Osteoblast (primary cell): ENCODE data around the gene SND1. TPM values are rescaled to one million over a fixed set of nuclear protein-coding genes. Genes with fewer than 3 reads are reported as not detected.

ENCODE experiments used
- DNase-seq: peaks from one replicate; pipeline ENCODE4 v3.0.0; 2011; ENCODE audit warnings: low spot score, mixed read lengths; ENCODE audit not compliant: insufficient read length; ENCODE audit errors: missing footprints
- H2AFZ ChIP-seq: 2 replicates; pipeline ENCODE4 v1.6.0; 2011; ENCODE audit warnings: mild to moderate bottlenecking, low read length
- H3K27ac ChIP-seq: 2 replicates; pipeline ENCODE4 v1.5.1; 2011; ENCODE audit warnings: mild to moderate bottlenecking, low read depth, low read length, moderate library complexity
- H3K27me3 ChIP-seq: 2 replicates; pipeline ENCODE4 v1.6.0; 2012; ENCODE audit warnings: mild to moderate bottlenecking, control low read depth, inconsistent platforms, low read length, moderate library complexity; ENCODE audit not compliant: insufficient read depth
- H3K36me3 ChIP-seq: 2 replicates; pipeline ENCODE4 v1.5.1; 2011; ENCODE audit warnings: mild to moderate bottlenecking, low read length, control low read depth, moderate library complexity; ENCODE audit not compliant: insufficient read depth
- H3K4me1 ChIP-seq: 2 replicates; pipeline ENCODE4 v1.5.1; 2011; ENCODE audit warnings: mild to moderate bottlenecking, low read length, control low read depth, moderate library complexity; ENCODE audit not compliant: insufficient read depth
- H3K4me2 ChIP-seq: 2 replicates; pipeline ENCODE4 v1.6.0; 2011; ENCODE audit warnings: mild to moderate bottlenecking, low read length; ENCODE audit not compliant: insufficient read depth
- H3K4me3 ChIP-seq: fragments of 200-600 bp; sonication (generic); 3 replicates; pipeline ENCODE4 v1.5.1; 2012; ENCODE audit warnings: mild to moderate bottlenecking, low read length, inconsistent platforms; ENCODE audit not compliant: insufficient read depth
- H3K79me2 ChIP-seq: 2 replicates; pipeline ENCODE4 v1.6.0; 2012; ENCODE audit warnings: mild to moderate bottlenecking, low read length, control low read depth, inconsistent platforms; ENCODE audit not compliant: insufficient read depth
- H3K9me3 ChIP-seq: 2 replicates; pipeline ENCODE4 v1.5.1; 2011; ENCODE audit warnings: low read depth, low read length, control low read depth
- H4K20me1 ChIP-seq: 2 replicates; pipeline ENCODE4 v1.6.0; 2012; ENCODE audit warnings: mild to moderate bottlenecking, low read length, control low read depth; ENCODE audit not compliant: insufficient read depth
- CTCF ChIP-seq: IDR thresholded peaks from 2 replicates; pipeline ENCODE4 v1.5.1; 2011; ENCODE audit warnings: mild to moderate bottlenecking, low read depth, low read length, moderate library complexity; ENCODE audit errors: extremely low read depth
- total RNA-seq: library from RNA; depleted of rRNA; stranded (reverse); fragments of >200 nt; gene quantifications from 2 replicates; pipeline ENCODE4 v1.2.3, GENCODE V29; 2012

Gene SND1
- total RNA-seq, 1 donor = 257 TPM

GRCh38 chr7:128110641-128111364 lies 458.8 kb downstream of the SND1 start:
- Histone ChIP-seq H3K36me3 (no peaks in the 10 kb centered on the region), H3K4me1 (peaks cover 7% of the 10 kb centered on the region)

GRCh38 chr7:128112018-128112780 lies 460.2 kb downstream of the SND1 start:
- DNase-seq = peak; percentile 31
- Histone ChIP-seq H2AFZ (no peak overlapping the region), H4K20me1 (no peaks in the 10 kb centered on the region), H3K27ac (no peak overlapping the region), H3K27me3 (peaks cover 7% of the 10 kb centered on the region), H3K9me3 (no peaks in the 10 kb centered on the region), H3K4me1 (peaks cover 7% of the 10 kb centered on the region), H3K4me3 (no peak overlapping the region), H3K4me2 (no peak overlapping the region), H3K36me3 (no peaks in the 10 kb centered on the region), H3K79me2 (no peaks in the 10 kb centered on the region)
- no peak for TF ChIP-seq CTCF

More at GRCh38 chr7:128110641-128111364, 458.8 kb downstream of the SND1 start:
- Histone ChIP-seq H3K27ac (no peak overlapping the region), H3K4me2 (no peak overlapping the region), H3K79me2 (no peaks in the 10 kb centered on the region), H3K9me3 (no peaks in the 10 kb centered on the region), H4K20me1 (no peaks in the 10 kb centered on the region), H3K27me3 (peaks cover 10% of the 10 kb centered on the region), H3K4me3 (no peak overlapping the region), H2AFZ (no peak overlapping the region)
- peak; percentile 39 for DNase-seq
- TF ChIP-seq CTCF = no peak

- Histone ChIP-seq H3K79me2 (no peaks in the 10 kb centered on the region), H4K20me1 (no peaks in the 10 kb centered on the region), H2AFZ (no peak overlapping the region), H3K9me3 (no peaks in the 10 kb centered on the region), H3K4me2 (no peak overlapping the region), H3K4me1 (peaks cover 7% of the 10 kb centered on the region), H3K27ac (no peak overlapping the region), H3K27me3 (peaks cover 7% of the 10 kb centered on the region), H3K36me3 (no peaks in the 10 kb centered on the region), H3K4me3 (no peak overlapping the region)
- DNase-seq = peak; percentile 38
- no peak for TF ChIP-seq CTCF
Observed at GRCh38 chr7:128112781-128113221, 460.8 kb downstream of the SND1 start.

- Histone ChIP-seq H2AFZ (no peak overlapping the region), H3K4me3 (no peak overlapping the region), H3K4me1 (peaks cover 7% of the 10 kb centered on the region), H3K79me2 (no peaks in the 10 kb centered on the region), H3K27me3 (peaks cover 7% of the 10 kb centered on the region), H3K4me2 (no peak overlapping the region), H3K36me3 (no peaks in the 10 kb centered on the region), H3K27ac (no peak overlapping the region), H3K9me3 (no peaks in the 10 kb centered on the region), H4K20me1 (no peaks in the 10 kb centered on the region)
- no peak for DNase-seq
- no peak for TF ChIP-seq CTCF
Observed at GRCh38 chr7:128113839-128114238, 461.8 kb downstream of the SND1 start.
